ENCODE data around the gene MSRB3.

- TF ChIP-seq CTCF (optimal IDR thresholded peaks at IDR 0.05 in 1 of 3, IDR thresholded peaks at IDR 0.05 in 1 of 3, conservative IDR thresholded peaks at IDR 0.05 in 1 of 3; ENCODE audit: extremely low read depth in 1 of 3, insufficient read depth in 2 of 3, low read length in 3 of 3) (no peak), EZH2 (IDR thresholded peaks at IDR 0.05; ENCODE audit: low read length) (no peak)
Measured at GRCh38 chr12:65501935-65502334, 223.5 kb downstream of the MSRB3 start.
